ENCODE data around the gene ZXDA. TPM values are rescaled to one million over a fixed set of nuclear protein-coding genes. Genes with fewer than 3 reads are reported as not detected.

Gene ZXDA
- total RNA-seq, 2 donors from 2014 or later = 7.4 to 8.7 TPM

GRCh38 chrX:57906790-57907189, 3.5 kb downstream of the ZXDA start:
- no peaks in the 10 kb centered on the region for H3K9me3 ChIP-seq
- no peaks in the 10 kb centered on the region for H3K27me3 ChIP-seq (replicated peaks; ENCODE audit: insufficient read depth)
- H3K4me3 ChIP-seq = no peak overlapping the region
- no peak for DNase-seq (ENCODE audit: low spot score)
- H3K36me3 ChIP-seq = no peaks in the 10 kb centered on the region
- intact Hi-C loops (cut with DNase I) = loop anchor here (10.0 kb wide), 1 partner anchor 312 kb away; the partner anchor contains the start of gene ZXDB
- no peak overlapping the region for H3K27ac ChIP-seq
- 31% methylated on average over 1 of the region's 1 CpG for WGBS
- TF ChIP-seq POLR2A (IDR thresholded peaks at IDR 0.05) (no peak), POLR2AphosphoS5 (IDR thresholded peaks at IDR 0.05) (no peak)
- TF ChIP-seq, protein P1, sequence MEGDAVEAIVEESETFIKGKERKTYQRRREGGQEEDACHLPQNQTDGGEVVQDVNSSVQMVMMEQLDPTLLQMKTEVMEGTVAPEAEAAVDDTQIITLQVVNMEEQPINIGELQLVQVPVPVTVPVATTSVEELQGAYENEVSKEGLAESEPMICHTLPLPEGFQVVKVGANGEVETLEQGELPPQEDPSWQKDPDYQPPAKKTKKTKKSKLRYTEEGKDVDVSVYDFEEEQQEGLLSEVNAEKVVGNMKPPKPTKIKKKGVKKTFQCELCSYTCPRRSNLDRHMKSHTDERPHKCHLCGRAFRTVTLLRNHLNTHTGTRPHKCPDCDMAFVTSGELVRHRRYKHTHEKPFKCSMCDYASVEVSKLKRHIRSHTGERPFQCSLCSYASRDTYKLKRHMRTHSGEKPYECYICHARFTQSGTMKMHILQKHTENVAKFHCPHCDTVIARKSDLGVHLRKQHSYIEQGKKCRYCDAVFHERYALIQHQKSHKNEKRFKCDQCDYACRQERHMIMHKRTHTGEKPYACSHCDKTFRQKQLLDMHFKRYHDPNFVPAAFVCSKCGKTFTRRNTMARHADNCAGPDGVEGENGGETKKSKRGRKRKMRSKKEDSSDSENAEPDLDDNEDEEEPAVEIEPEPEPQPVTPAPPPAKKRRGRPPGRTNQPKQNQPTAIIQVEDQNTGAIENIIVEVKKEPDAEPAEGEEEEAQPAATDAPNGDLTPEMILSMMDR (IDR thresholded peaks at IDR 0.05) = no peak
- H3K4me1 ChIP-seq (replicated peaks) = no peaks in the 10 kb centered on the region

DNA sequence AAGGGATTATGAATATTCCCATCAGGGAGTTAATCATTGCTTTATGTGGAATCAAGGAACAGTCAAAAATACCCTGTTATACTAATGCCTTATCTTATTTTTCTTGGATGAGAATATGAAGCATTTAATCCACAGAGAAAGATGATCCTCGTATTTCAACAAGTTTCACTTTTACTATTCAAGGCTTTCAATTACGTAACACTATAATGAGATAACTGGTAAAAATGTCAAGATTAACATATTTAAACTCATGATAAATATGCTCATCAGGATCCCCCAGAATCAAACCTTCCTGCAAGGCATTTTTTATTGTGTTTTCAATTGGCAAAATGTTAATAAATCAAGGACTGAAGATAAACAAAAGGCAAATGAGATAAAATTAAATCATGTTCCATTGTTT, 5.1 kb downstream of the ZXDA start:
- no peaks in the 10 kb centered on the region for H3K27me3 ChIP-seq (replicated peaks; ENCODE audit: insufficient read depth)
- no peaks in the 10 kb centered on the region for H3K9me3 ChIP-seq
- TF ChIP-seq, protein P1 (IDR thresholded peaks at IDR 0.05) = no peak
- no peak for TF ChIP-seq POLR2A (IDR thresholded peaks at IDR 0.05)
- H3K4me3 ChIP-seq = no peak overlapping the region
- no peaks in the 10 kb centered on the region for H3K4me1 ChIP-seq (replicated peaks)
- intact Hi-C loops (cut with DNase I) = loop anchor here (10.0 kb wide), 1 partner anchor 310 kb away; the partner anchor contains the start of gene ZXDB
- no peak for DNase-seq (ENCODE audit: low spot score)
- no peak overlapping the region for H3K27ac ChIP-seq
- no peaks in the 10 kb centered on the region for H3K36me3 ChIP-seq
- WGBS = 4% methylated on average over 2 of the region's 2 CpGs

GRCh38 chrX:57904176-57904880, 5.9 kb downstream of the ZXDA start:
- intact Hi-C loops (cut with DNase I) = loop anchor here (10.0 kb wide), 1 partner anchor 310 kb away; the partner anchor contains the start of gene ZXDB
- no peaks in the 10 kb centered on the region for H3K9me3 ChIP-seq

DNA sequence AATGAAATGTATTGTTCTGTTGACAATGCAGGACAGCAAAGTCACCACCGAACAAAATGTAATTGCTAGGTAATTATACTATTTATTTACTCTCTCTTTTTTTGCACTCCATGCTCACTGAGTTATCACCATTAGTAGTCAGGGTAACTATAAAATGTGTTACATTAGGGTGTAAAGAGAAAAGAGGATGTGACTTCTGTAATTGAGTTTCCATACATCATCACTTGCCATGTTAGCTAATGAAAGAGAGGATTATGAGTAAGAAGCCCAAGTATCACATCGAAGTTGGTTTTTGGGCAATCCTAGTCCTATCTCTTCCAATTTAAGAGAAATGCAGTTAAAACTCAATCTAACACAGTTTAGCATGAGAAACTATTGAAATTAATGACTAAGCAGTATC, 7.6 kb downstream of the ZXDA start:
- no peak for TF ChIP-seq POLR2A (IDR thresholded peaks at IDR 0.05)
- no peak for TF ChIP-seq POLR2AphosphoS5 (IDR thresholded peaks at IDR 0.05)
- TF ChIP-seq, protein P1 (IDR thresholded peaks at IDR 0.05) = no peak
- DNase-seq (ENCODE audit: low spot score) = no peak
- H3K4me1 ChIP-seq (replicated peaks) = no peaks in the 10 kb centered on the region
- no peaks in the 10 kb centered on the region for H3K9me3 ChIP-seq
- H3K27ac ChIP-seq = no peak overlapping the region
- no peak overlapping the region for H3K4me3 ChIP-seq
- H3K36me3 ChIP-seq = no peaks in the 10 kb centered on the region
- no peaks in the 10 kb centered on the region for H3K27me3 ChIP-seq (replicated peaks; ENCODE audit: insufficient read depth)
- intact Hi-C loops (cut with DNase I) = loop anchor here (10.0 kb wide), 1 partner anchor 308 kb away; the partner anchor contains the start of gene ZXDB
- 71% methylated on average over 2 of the region's 2 CpGs for WGBS

More at GRCh38 chrX:57904176-57904880, 5.9 kb downstream of the ZXDA start:
- 83% methylated on average over 7 of the region's 7 CpGs for WGBS
- no peaks in the 10 kb centered on the region for H3K4me1 ChIP-seq (replicated peaks)
- no peaks in the 10 kb centered on the region for H3K36me3 ChIP-seq
- DNase-seq (ENCODE audit: low spot score) = no peak
- TF ChIP-seq, protein P1 (IDR thresholded peaks at IDR 0.05) = no peak
- TF ChIP-seq POLR2A (IDR thresholded peaks at IDR 0.05) (no peak), POLR2AphosphoS5 (IDR thresholded peaks at IDR 0.05) (no peak)
- no peak overlapping the region for H3K27ac ChIP-seq
- H3K27me3 ChIP-seq (replicated peaks; ENCODE audit: insufficient read depth) = no peaks in the 10 kb centered on the region
- H3K4me3 ChIP-seq = no peak overlapping the region

- no peak for DNase-seq (ENCODE audit: low spot score)
- Histone ChIP-seq H3K27ac (no peak overlapping the region), H3K27me3 (replicated peaks; ENCODE audit: insufficient read depth) (no peaks in the 10 kb centered on the region), H3K9me3 (no peaks in the 10 kb centered on the region), H3K36me3 (no peaks in the 10 kb centered on the region), H3K4me1 (replicated peaks) (no peaks in the 10 kb centered on the region), H3K4me3 (no peak overlapping the region)
- TF ChIP-seq POLR2A (IDR thresholded peaks at IDR 0.05) (no peak), POLR2AphosphoS5 (IDR thresholded peaks at IDR 0.05) (no peak)
- TF ChIP-seq, protein P1 (IDR thresholded peaks at IDR 0.05) = no peak
- intact Hi-C loops (cut with DNase I) = loop anchor here (10.0 kb wide), 1 partner anchor 307 kb away; the partner anchor contains the start of gene ZXDB
- 90% methylated on average over 1 of the region's 1 CpG for WGBS
These were observed 8.8 kb downstream of the ZXDA start for GRCh38 chrX:57901466-57901865.
